MG63 (cell line): ENCODE data around the gene MCM9. TPM values are rescaled to one million over a fixed set of nuclear protein-coding genes. Genes with fewer than 3 reads are reported as not detected.
A peak's percentile ranks its signal among the peaks of the same experiment; 100 is the strongest.
"Not testable (repeated sequence)": the region's sequence is repeated elsewhere in the genome, so short reads cannot be mapped to it uniquely, and the experiment has no call there.

Experiments
- DNase-seq: peaks from one replicate; pipeline ENCODE4 v3.0.0-alpha.2; 2020
- H3K27me3 ChIP-seq: fragments of 250-450 bp; sonication (Bioruptor Pico); 2 replicates; pipeline ENCODE4 v1.5.1; 2020; ENCODE audit warnings: mild to moderate bottlenecking, moderate library complexity
- H3K36me3 ChIP-seq: fragments of 250-450 bp; sonication (Bioruptor Pico); 2 replicates; pipeline ENCODE4 v1.5.1; 2020; ENCODE audit warnings: mild to moderate bottlenecking, moderate library complexity
- H3K4me3 ChIP-seq: fragments of 250-450 bp; sonication (Bioruptor Pico); 2 replicates; pipeline ENCODE4 v1.5.1; 2020; ENCODE audit warnings: mild to moderate bottlenecking, moderate library complexity
- H3K9me3 ChIP-seq: fragments of 250-450 bp; sonication (Bioruptor Pico); 2 replicates; pipeline ENCODE4 v1.5.1; 2020; ENCODE audit warnings: mild to moderate bottlenecking, moderate library complexity
- total RNA-seq: library from RNA; depleted of rRNA; stranded (reverse); fragments of >200 nt; shearing (Covaris generic); gene quantifications from 2 replicates; pipeline ENCODE4 v1.2.3, GENCODE V29; 2014; ENCODE audit warnings: low replicate concordance

MCM9 gene
- total RNA-seq, 1 experiment from 2014 or later: 7.9 TPM

GRCh38 chr6:118808793-118809638 lies 125.9 kb downstream of the MCM9 start:
- no peak overlapping the region for H3K4me3 ChIP-seq
- no peak for DNase-seq
- H3K9me3 ChIP-seq: no peaks in the 10 kb centered on the region
- peaks cover 4% of the 10 kb centered on the region; the same call in 1 of the 2 replicates for H3K36me3 ChIP-seq
- H3K27me3 ChIP-seq: no peaks in the 10 kb centered on the region

GRCh38 chr6:118804091-118804490 lies 130.9 kb downstream of the MCM9 start:
- Histone ChIP-seq H3K9me3 (no peaks in the 10 kb centered on the region), H3K36me3 (no peaks in the 10 kb centered on the region), H3K4me3 (no peak overlapping the region), H3K27me3 (no peaks in the 10 kb centered on the region)
- no peak for DNase-seq

- H3K27me3 ChIP-seq: no peaks in the 10 kb centered on the region
- no peak overlapping the region for H3K4me3 ChIP-seq
- H3K36me3 ChIP-seq: no peaks in the 10 kb centered on the region
- H3K9me3 ChIP-seq: no peaks in the 10 kb centered on the region
- no peak for DNase-seq
These were observed 133.7 kb downstream of the MCM9 start for GRCh38 chr6:118801257-118801656.

- peak; percentile 64 for DNase-seq
- Histone ChIP-seq H3K4me3 (no peak overlapping the region), H3K27me3 (no peaks in the 10 kb centered on the region), H3K36me3 (no peaks in the 10 kb centered on the region), H3K9me3 (no peaks in the 10 kb centered on the region)
These were observed 134.4 kb downstream of the MCM9 start for GRCh38 chr6:118800394-118801071.

GRCh38 chr6:118799826-118800225 lies 135.1 kb downstream of the MCM9 start:
- DNase-seq: no peak
- Histone ChIP-seq H3K4me3 (no peak overlapping the region), H3K9me3 (no peaks in the 10 kb centered on the region), H3K27me3 (no peaks in the 10 kb centered on the region), H3K36me3 (no peaks in the 10 kb centered on the region)

GRCh38 chr6:118796548-118796947 lies 138.4 kb downstream of the MCM9 start:
- not testable (repeated sequence) for DNase-seq, H3K36me3 ChIP-seq, H3K4me3 ChIP-seq, H3K27me3 ChIP-seq, H3K9me3 ChIP-seq

- DNase-seq: no peak
- no peaks in the 10 kb centered on the region for H3K36me3 ChIP-seq
These were observed 143.5 kb downstream of the MCM9 start for GRCh38 chr6:118791499-118791898.

GRCh38 chr6:118789954-118790353 lies 145.0 kb downstream of the MCM9 start:
- Histone ChIP-seq H3K4me3 (no peak overlapping the region), H3K36me3 (no peaks in the 10 kb centered on the region)
- no peak for DNase-seq

More at GRCh38 chr6:118791499-118791898, 143.5 kb downstream of the MCM9 start:
- no peaks in the 10 kb centered on the region for H3K27me3 ChIP-seq
- no peak overlapping the region for H3K4me3 ChIP-seq
- no peaks in the 10 kb centered on the region for H3K9me3 ChIP-seq

GRCh38 chr6:118789419-118789818 lies 145.5 kb downstream of the MCM9 start:
- no peak overlapping the region for H3K4me3 ChIP-seq
- H3K27me3 ChIP-seq: no peaks in the 10 kb centered on the region
- H3K9me3 ChIP-seq: no peaks in the 10 kb centered on the region
- DNase-seq: no peak
- no peaks in the 10 kb centered on the region for H3K36me3 ChIP-seq

More at GRCh38 chr6:118789954-118790353, 145.0 kb downstream of the MCM9 start:
- no peaks in the 10 kb centered on the region for H3K27me3 ChIP-seq
- no peaks in the 10 kb centered on the region for H3K9me3 ChIP-seq

GRCh38 chr6:118788702-118789101 lies 146.3 kb downstream of the MCM9 start:
- Histone ChIP-seq H3K27me3 (no peaks in the 10 kb centered on the region), H3K9me3 (no peaks in the 10 kb centered on the region), H3K36me3 (no peaks in the 10 kb centered on the region), H3K4me3 (no peak overlapping the region)
- DNase-seq: no peak

- peak; percentile 33 for DNase-seq
- no peaks in the 10 kb centered on the region for H3K36me3 ChIP-seq
These were observed 147.1 kb downstream of the MCM9 start for GRCh38 chr6:118787724-118788423.

GRCh38 chr6:118786596-118787453 lies 148.1 kb downstream of the MCM9 start:
- no peaks in the 10 kb centered on the region for H3K36me3 ChIP-seq
- DNase-seq: no peak
- H3K27me3 ChIP-seq: no peaks in the 10 kb centered on the region
- no peaks in the 10 kb centered on the region for H3K9me3 ChIP-seq
- H3K4me3 ChIP-seq: no peak overlapping the region

More at GRCh38 chr6:118787724-118788423, 147.1 kb downstream of the MCM9 start:
- Histone ChIP-seq H3K27me3 (no peaks in the 10 kb centered on the region), H3K4me3 (no peak overlapping the region), H3K9me3 (no peaks in the 10 kb centered on the region)

- no peak for DNase-seq
- H3K36me3 ChIP-seq: no peaks in the 10 kb centered on the region
- H3K9me3 ChIP-seq: no peaks in the 10 kb centered on the region
- no peaks in the 10 kb centered on the region for H3K27me3 ChIP-seq
- no peak overlapping the region for H3K4me3 ChIP-seq
These were observed 149.4 kb downstream of the MCM9 start for GRCh38 chr6:118785601-118786000.

- no peak for DNase-seq
- H3K9me3 ChIP-seq: no peaks in the 10 kb centered on the region
- no peak overlapping the region for H3K4me3 ChIP-seq
- no peaks in the 10 kb centered on the region for H3K36me3 ChIP-seq
- H3K27me3 ChIP-seq: no peaks in the 10 kb centered on the region
These were observed 150.3 kb downstream of the MCM9 start for GRCh38 chr6:118784641-118785164.

- DNase-seq: no peak
- no peaks in the 10 kb centered on the region for H3K27me3 ChIP-seq
- no peaks in the 10 kb centered on the region for H3K9me3 ChIP-seq
- no peaks in the 10 kb centered on the region for H3K36me3 ChIP-seq
- no peak overlapping the region for H3K4me3 ChIP-seq
These were observed 150.9 kb downstream of the MCM9 start for GRCh38 chr6:118783931-118784550.

GRCh38 chr6:118782651-118783050 lies 152.3 kb downstream of the MCM9 start:
- Histone ChIP-seq H3K36me3 (no peaks in the 10 kb centered on the region), H3K27me3 (no peaks in the 10 kb centered on the region), H3K9me3 (no peaks in the 10 kb centered on the region), H3K4me3 (no peak overlapping the region)
- no peak for DNase-seq
